Aorta (tissue), 5 donors: Measurements from ENCODE around the gene ODAD2. TPM values are rescaled to one million over a fixed set of nuclear protein-coding genes. Genes with fewer than 3 reads are reported as not detected.
"Not testable (repeated sequence)": the region's sequence is repeated elsewhere in the genome, so short reads cannot be mapped to it uniquely, and the experiment has no call there.

Experiments used
- ATAC-seq: fragments of 200-7000 bp; cut with Tn5 transposase; one replicate; pipeline ENCODE4 v1.9.1; 2022; ENCODE audit warnings: moderate library complexity; ENCODE audit not compliant: low FRiP score
- DNase-seq, 2 donors: peaks; one replicate each; pipeline ENCODE4 v3.0.0-alpha.2; 2020
- H3K27ac ChIP-seq, 2 donors: one replicate each; pipeline ENCODE4 v1.5.1; 2013; ENCODE audit warnings: low read length in 2 of 2, mild to moderate bottlenecking in 2 of 2, moderate library complexity in 2 of 2, control low read depth in 1 of 2, inconsistent platforms in 1 of 2, low read depth in 1 of 2
- H3K27me3 ChIP-seq, 2 donors: one replicate each; pipeline ENCODE4 v1.6.1; 2013; ENCODE audit warnings: control low read depth in 1 of 2, low read length in 1 of 2, mild to moderate bottlenecking in 1 of 2, moderate library complexity in 1 of 2; ENCODE audit not compliant: insufficient read depth in 2 of 2, control insufficient read depth in 1 of 2
- H3K36me3 ChIP-seq, 2 donors: one replicate each; pipeline ENCODE4 v1.6.1; 2013; ENCODE audit warnings: control low read depth in 1 of 2, low read length in 1 of 2, mild to moderate bottlenecking in 1 of 2; ENCODE audit not compliant: insufficient read depth in 2 of 2, control insufficient read depth in 1 of 2
- H3K4me1 ChIP-seq, 2 donors: one replicate each; pipeline ENCODE4 v1.6.1; 2013; ENCODE audit warnings: low read length in 2 of 2, control low read depth in 1 of 2, mild to moderate bottlenecking in 1 of 2, moderate library complexity in 1 of 2; ENCODE audit not compliant: insufficient read depth in 2 of 2, control insufficient read depth in 1 of 2
- H3K4me3 ChIP-seq, 2 donors: one replicate each; pipeline ENCODE4 v1.5.1; 2013; ENCODE audit warnings: low read length in 2 of 2, control low read depth in 1 of 2, mild to moderate bottlenecking in 1 of 2
- H3K9me3 ChIP-seq: one replicate; pipeline ENCODE4 v1.6.1; 2013; ENCODE audit warnings: mild to moderate bottlenecking, low read length; ENCODE audit not compliant: control insufficient read depth
- WGBS, 2 donors: extraction: QIAGEN DNeasy Blood & Tissue Kit; methylation state at CpG; one replicate each; pipeline ENCODE4 v1.1.7; 2013; 5-methylcytosine and 5-hydroxymethylcytosine counted together
- intact Hi-C, 2 donors: fragments of 100-400 bp; cut with DNase I; formaldehyde crosslinking; loops; one replicate each; pipeline versions ENCODE4 v1.14.2 to v1.15.0; 2022
- polyA plus RNA-seq, 2 donors: library from polyadenylated mRNA; stranded (reverse); fragments of 200-250 nt; gene quantifications; one replicate each; pipeline ENCODE4 v1.2.3, GENCODE V29; 2013
- total RNA-seq, 2 donors: library from RNA; stranded (reverse); fragmentation: NEBNext Ultra II Directional; extraction: Animal tissue kit (Norgen Biotek cat#: 25700); gene quantifications; one replicate each; pipeline ENCODE4 v1.2.1, GENCODE V29; 2021
- donor health status: healthy with polysubstance abuse.
- donor health status: Bipolar disorder and iron deficiency.
- donor health status: DM: no; HTN: no; CAD: no.
- donor health status: DM: no; HTN: no; CAD: no.
- donor health status: DM: yes; HTN: yes; CAD: no.

Gene ODAD2
- total and polyA plus RNA-seq, 4 donors, result 0.64 to 1.3 (median 0.71) TPM; not detected in 1

DNA sequence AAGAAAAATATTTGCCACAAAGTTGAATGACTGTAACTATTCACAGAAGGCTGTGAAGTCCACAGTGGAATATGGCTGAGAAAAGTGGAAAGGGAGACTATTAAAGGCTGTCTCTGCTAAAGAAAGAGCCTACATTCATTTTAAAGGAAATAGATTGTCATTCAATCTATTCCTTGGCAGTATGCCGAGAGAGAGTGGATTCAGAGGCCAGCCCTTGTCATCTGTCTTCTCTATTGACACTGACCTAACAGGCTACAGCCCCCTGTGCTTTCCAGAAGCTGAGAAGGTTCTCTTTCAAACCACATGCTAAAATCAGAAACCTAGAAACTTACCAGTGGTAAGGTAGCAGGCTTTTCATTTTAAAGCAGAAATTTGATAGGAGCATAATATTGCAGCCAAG, 12.1 kb downstream of the ODAD2 start:
- H3K4me3 ChIP-seq, result no peak overlapping the region
- H3K27me3 ChIP-seq, result no peaks in the 10 kb centered on the region
- intact Hi-C loops, result no loop called here
- H3K36me3 ChIP-seq, result no peaks in the 10 kb centered on the region
- ATAC-seq (no peak), DNase-seq (no peak)
- no peaks in the 10 kb centered on the region for H3K9me3 ChIP-seq
- H3K4me1 ChIP-seq, result no peaks in the 10 kb centered on the region
- WGBS, 2 donors, result 21 to 25% methylated on average over 1 of the region's 1 CpG
- H3K27ac ChIP-seq, result no peak overlapping the region

DNA sequence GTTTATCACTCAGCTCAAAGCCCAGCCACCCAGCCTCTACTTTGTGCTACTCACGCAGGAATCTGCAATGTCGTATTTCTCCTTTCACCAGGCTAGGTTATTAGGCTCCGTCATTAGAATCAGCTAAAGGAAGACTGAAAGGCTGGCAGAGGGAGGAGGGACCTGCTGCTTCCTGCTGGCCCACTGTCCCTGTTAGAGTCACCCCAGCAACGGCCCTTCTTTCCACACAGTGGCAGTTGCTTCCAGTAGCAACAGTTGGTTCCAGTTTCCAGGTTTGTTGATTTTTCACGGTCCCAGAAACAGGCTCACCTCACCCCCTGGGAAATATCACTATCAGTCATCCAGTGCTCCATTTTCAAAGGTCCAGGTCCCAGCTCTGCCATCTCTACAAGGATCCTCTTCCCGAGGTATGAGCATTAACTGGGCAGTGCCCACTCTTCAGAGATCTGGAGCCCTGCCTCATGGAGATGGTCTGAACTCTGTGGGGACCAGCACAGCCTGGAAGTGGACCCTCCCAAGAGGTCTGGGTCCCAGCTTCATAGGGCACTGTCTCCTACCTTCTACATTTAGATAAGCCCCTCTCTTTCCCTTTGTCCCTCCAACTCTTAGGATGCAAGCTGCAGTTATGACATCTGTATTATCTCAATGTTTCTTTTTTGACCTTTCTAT, 15.9 kb downstream of the ODAD2 start:
- intact Hi-C loops, result no loop called here
- ATAC-seq (no peak), DNase-seq (no peak)
- Histone ChIP-seq H3K4me1 (no peaks in the 10 kb centered on the region), H3K27ac (no peak overlapping the region), H3K36me3 (no peaks in the 10 kb centered on the region), H3K4me3 (no peak overlapping the region), H3K9me3 (no peaks in the 10 kb centered on the region), H3K27me3 (no peaks in the 10 kb centered on the region)
- 63 to 68% methylated on average over 6 of the region's 6 CpGs for WGBS, 2 donors

DNA sequence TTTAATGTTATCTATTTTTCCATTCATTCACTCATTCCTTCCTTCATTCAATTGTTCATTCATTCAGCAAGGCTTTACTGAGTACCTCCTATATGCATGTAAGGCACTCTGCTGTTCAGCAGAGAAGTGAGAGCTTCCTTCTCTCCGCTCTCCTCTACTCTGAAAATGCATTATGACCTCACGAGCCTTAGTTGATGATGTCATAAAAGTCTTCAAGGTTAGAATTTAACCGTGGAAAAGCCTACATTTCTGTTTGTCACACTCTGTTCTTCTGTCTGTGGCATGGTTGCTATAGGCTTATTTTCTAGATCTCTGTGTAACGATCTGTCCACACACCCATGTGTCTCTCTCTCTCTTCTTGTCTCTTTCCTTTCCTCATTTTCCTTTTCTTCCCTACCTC, 17.1 kb downstream of the ODAD2 start:
- Histone ChIP-seq H3K9me3 (no peaks in the 10 kb centered on the region), H3K4me3 (no peak overlapping the region), H3K27ac (no peak overlapping the region), H3K4me1 (no peaks in the 10 kb centered on the region), H3K27me3 (no peaks in the 10 kb centered on the region), H3K36me3 (no peaks in the 10 kb centered on the region)
- DNase-seq (no peak), ATAC-seq (no peak)
- intact Hi-C loops, result no loop called here
- 72 to 87% methylated on average over 4 of the region's 4 CpGs for WGBS, 2 donors

- ATAC-seq, result not testable (repeated sequence)
Measured at GRCh38 chr10:27970795-27971194, 28.1 kb downstream of the ODAD2 start.

GRCh38 chr10:27969931-27970330, 28.9 kb downstream of the ODAD2 start:
- intact Hi-C loops, H3K27ac ChIP-seq, H3K9me3 ChIP-seq, H3K4me1 ChIP-seq, H3K27me3 ChIP-seq, H3K4me3 ChIP-seq, H3K36me3 ChIP-seq, ATAC-seq, DNase-seq: not testable (repeated sequence)
- WGBS, 2 donors, result 94 to 97% methylated on average over 7 of the region's 7 CpGs

More at GRCh38 chr10:27970795-27971194, 28.1 kb downstream of the ODAD2 start:
- intact Hi-C loops, H3K4me3 ChIP-seq, H3K27ac ChIP-seq, H3K27me3 ChIP-seq, DNase-seq, H3K4me1 ChIP-seq, H3K36me3 ChIP-seq, H3K9me3 ChIP-seq: not testable (repeated sequence)
- 90 to 94% methylated on average over 1 of the region's 1 CpG for WGBS, 2 donors

GRCh38 chr10:27959093-27959715, 39.7 kb downstream of the ODAD2 start:
- 84 to 85% methylated on average over 5 to 6 of the region's 6 CpGs for WGBS, 2 donors
- ATAC-seq, result no peak
- intact Hi-C loops, result no loop called here

DNA sequence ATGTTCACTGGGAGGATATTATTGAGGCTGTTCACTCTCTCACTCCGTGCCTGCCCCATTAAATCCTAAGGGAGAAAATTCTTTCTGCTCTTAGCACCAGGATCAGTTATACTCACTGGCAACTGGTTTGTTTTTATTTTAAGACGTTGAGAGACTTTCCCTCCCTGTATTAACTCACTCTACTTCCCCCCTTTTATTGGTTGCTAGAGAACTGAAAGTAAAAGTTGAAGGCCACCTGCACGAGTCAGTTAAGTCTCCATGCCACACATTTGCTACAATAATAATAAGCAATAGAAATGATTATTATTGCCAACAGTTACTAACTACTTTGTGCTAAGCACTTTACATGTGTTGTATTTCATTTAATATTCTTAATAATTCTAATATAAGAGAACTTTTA, 40.5 kb downstream of the ODAD2 start:
- H3K4me3 ChIP-seq, H3K9me3 ChIP-seq, H3K27me3 ChIP-seq, H3K36me3 ChIP-seq, H3K27ac ChIP-seq, ATAC-seq, DNase-seq, H3K4me1 ChIP-seq, intact Hi-C loops: not testable (repeated sequence)
- WGBS, 2 donors, result 16 to 17% methylated on average over 3 of the region's 3 CpGs

More at GRCh38 chr10:27959093-27959715, 39.7 kb downstream of the ODAD2 start:
- H3K36me3 ChIP-seq, result no peaks in the 10 kb centered on the region
- H3K4me1 ChIP-seq, result no peaks in the 10 kb centered on the region
- no peak overlapping the region for H3K27ac ChIP-seq
- no peaks in the 10 kb centered on the region for H3K9me3 ChIP-seq
- no peak for DNase-seq
- no peaks in the 10 kb centered on the region for H3K27me3 ChIP-seq
- no peak overlapping the region for H3K4me3 ChIP-seq

GRCh38 chr10:27950242-27950564, 48.7 kb downstream of the ODAD2 start:
- WGBS, 2 donors, result 68 to 69% methylated on average over 2 of the region's 2 CpGs

GRCh38 chr10:27949528-27950241, 49.2 kb downstream of the ODAD2 start:
- no peaks in the 10 kb centered on the region for H3K27me3 ChIP-seq
- H3K9me3 ChIP-seq, result no peaks in the 10 kb centered on the region
- H3K4me1 ChIP-seq, result peaks cover 0 to 3% of the 10 kb centered on the region in 2 donors
- no peaks in the 10 kb centered on the region for H3K36me3 ChIP-seq
- no peak overlapping the region for H3K4me3 ChIP-seq
- intact Hi-C loops, result no loop called here
- DNase-seq (no peak), ATAC-seq (no peak)
- H3K27ac ChIP-seq, result no peak overlapping the region
- WGBS, 2 donors, result 75 to 76% methylated on average over 9 of the region's 9 CpGs

More at GRCh38 chr10:27950242-27950564, 48.7 kb downstream of the ODAD2 start:
- Histone ChIP-seq H3K9me3 (no peaks in the 10 kb centered on the region), H3K27me3 (no peaks in the 10 kb centered on the region), H3K36me3 (no peaks in the 10 kb centered on the region), H3K4me1 (peaks cover 0 to 3% of the 10 kb centered on the region in 2 donors), H3K4me3 (no peak overlapping the region), H3K27ac (no peak overlapping the region)
- DNase-seq, result no peak
- intact Hi-C loops, result no loop called here
- no peak for ATAC-seq
